ENCODE data around the gene GNG5.
"Not testable (repeated sequence)": the region's sequence is repeated elsewhere in the genome, so short reads cannot be mapped to it uniquely, and the experiment has no call there.

The GNG5 gene

GRCh38 chr1:84506002-84506728, at the start of gene GNG5, which contains the start of gene SPATA1:
TSS of gene GNG5 (minus strand) at chr1:84506581. CDS start at chr1:84506091, 490 bp downstream.
TSS of gene SPATA1 (plus strand) at chr1:84506386. CDS start at chr1:84516360, 9,974 bp downstream.
- ATAC-seq (peak; percentile 88), DNase-seq (peak; percentile 98)

- ATAC-seq (no peak), DNase-seq (no peak)
Measured at GRCh38 chr1:84550826-84551225, 44.4 kb upstream of the GNG5 start.

DNA sequence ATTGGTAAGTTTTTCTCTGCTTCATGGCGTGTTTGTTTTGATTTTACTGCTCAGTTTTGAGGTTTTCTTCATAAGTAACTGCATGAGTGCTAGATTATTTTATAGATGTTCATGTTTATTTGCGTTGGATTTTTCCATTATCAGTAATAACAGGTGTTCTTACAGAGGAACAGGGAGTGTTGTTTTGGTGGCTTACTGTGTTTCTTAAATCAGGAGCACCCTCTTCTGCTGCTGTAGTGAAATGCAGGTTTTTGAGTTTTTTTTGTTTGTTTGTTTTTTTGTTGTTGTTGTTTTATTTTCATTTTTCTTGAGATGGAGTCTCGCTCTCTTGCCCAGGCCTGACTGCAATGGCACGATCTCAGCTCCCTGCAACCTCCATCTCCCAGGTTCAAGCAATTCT, 35.3 kb upstream of the GNG5 start:
- ATAC-seq: no peak
- DNase-seq: no peak

- DNase-seq (no peak), ATAC-seq (no peak)
Measured at GRCh38 chr1:84540759-84541158, 34.4 kb upstream of the GNG5 start.

GRCh38 chr1:84539972-84540371, 33.6 kb upstream of the GNG5 start:
- ATAC-seq (no peak), DNase-seq (no peak)

DNA sequence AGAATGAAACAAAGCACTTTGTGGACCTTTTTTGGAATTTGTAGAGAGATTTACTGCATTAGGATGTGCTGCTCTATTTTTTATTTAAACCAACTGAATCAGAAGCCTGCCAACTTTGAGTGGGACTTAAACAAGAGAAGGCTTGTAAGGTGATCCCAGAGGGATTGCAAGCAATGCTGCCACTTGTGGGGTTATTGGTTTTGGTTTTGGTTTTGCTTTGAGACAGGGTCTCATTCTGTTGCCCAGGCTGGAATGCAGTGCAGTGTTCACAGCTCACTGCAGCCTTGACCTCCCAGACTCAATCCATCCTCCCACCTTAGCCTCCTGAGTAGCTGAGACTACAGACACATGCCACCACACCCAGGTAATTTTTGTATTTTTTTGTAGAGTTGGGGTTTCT, 32.2 kb upstream of the GNG5 start:
- DNase-seq: no peak
- no peak for ATAC-seq

DNA sequence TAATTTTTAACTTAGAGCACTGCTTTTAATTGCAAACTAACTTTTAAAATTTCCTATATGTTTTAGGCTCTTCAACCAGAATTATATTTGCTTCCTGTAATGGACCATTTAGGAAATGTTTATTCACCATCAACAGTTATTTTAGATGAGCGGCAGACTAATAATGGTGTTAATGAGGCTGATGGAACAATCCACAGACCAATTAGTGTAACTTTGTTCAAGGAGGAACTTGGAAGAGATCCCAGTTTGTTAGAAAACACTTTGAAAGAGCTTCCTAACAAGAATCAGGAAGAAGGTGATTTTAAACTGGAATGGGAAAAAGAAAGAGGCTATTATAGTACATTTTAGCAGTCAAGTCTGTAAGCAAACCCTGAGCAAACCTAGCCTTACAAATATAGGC, 19.4 kb upstream of the GNG5 start:
- DNase-seq: no peak
- ATAC-seq: no peak

DNA sequence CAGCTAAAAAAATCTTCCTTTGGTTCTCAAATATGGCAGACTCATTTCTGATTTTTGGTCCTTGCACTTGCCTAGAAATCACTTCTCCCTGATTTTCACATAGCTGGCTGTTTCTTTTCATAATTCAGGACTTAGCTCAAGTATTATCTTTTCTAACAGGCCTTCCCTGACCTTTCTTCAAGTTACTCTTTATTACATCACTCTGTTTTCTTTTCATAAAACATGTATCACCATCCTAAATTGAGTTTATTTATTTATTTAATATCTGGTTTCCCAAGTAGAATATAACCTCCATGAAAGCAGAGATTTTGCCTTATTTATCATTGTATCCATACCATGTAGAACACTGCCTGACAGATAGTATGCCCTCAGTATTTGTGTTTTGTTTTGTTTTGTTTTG, 18.2 kb upstream of the GNG5 start:
- ATAC-seq (no peak), DNase-seq (no peak)

- DNase-seq (no peak), ATAC-seq (no peak)
Measured at GRCh38 chr1:84510668-84511067, 4.3 kb upstream of the GNG5 start.

DNA sequence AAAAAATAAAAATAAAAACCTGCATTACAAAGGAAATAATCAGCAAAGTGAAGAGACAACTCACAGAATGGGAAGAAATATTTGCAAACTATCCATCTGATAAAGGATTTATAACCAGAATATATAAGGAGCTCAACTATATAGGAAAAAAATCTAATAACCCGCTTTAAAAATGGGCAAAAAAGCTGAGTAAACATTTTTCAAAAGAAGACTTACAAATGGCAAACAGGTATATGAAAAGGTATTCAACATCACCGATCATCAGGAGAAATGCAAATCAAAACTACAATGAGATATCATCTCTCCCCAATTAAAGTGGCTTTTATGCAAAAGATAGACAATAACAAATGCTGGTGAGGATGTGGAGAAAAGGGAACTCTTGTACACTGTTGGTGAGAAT, 3.8 kb upstream of the GNG5 start:
- no peak for ATAC-seq
- no peak for DNase-seq

DNA sequence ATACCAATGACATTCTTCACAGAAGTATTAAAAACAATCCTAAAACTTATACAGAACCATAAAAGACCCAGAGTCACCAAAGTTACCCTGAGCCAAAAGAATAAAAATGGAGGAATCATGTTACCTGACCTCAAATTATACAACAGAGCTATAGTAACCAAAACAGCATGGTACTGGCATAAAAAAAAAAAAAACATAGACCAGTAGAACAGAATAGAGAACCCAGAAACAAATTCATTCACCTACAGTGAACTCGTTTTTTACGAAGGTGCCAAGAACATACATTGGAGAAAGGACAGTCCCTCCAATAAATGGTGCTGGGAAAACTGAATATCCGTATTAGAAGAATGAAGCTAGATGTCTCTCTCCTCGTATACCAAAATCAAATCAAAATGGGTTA, 2.6 kb upstream of the GNG5 start:
- DNase-seq (no peak), ATAC-seq (no peak)

- ATAC-seq (no peak), DNase-seq (no peak)
Measured at GRCh38 chr1:84508510-84508909, 2.1 kb upstream of the GNG5 start.

- DNase-seq, ATAC-seq: not testable (repeated sequence)
Measured at GRCh38 chr1:84507887-84508286, 1.5 kb upstream of the GNG5 start.

- DNase-seq (no peak), ATAC-seq (no peak)
Measured at GRCh38 chr1:84506729-84507453, 510 bp upstream of the GNG5 start.

- no peak for DNase-seq
Measured at GRCh38 chr1:84505493-84506001, 834 bp downstream of the GNG5 start.

GRCh38 chr1:84504580-84505492, 1.5 kb downstream of the GNG5 start:
- DNase-seq (no peak), ATAC-seq (peak; percentile 53)

More at GRCh38 chr1:84505493-84506001, 834 bp downstream of the GNG5 start:
- peak; percentile 13 for ATAC-seq

- ATAC-seq: no peak
- DNase-seq: no peak
Measured at GRCh38 chr1:84502927-84503326, 3.5 kb downstream of the GNG5 start.

DNA sequence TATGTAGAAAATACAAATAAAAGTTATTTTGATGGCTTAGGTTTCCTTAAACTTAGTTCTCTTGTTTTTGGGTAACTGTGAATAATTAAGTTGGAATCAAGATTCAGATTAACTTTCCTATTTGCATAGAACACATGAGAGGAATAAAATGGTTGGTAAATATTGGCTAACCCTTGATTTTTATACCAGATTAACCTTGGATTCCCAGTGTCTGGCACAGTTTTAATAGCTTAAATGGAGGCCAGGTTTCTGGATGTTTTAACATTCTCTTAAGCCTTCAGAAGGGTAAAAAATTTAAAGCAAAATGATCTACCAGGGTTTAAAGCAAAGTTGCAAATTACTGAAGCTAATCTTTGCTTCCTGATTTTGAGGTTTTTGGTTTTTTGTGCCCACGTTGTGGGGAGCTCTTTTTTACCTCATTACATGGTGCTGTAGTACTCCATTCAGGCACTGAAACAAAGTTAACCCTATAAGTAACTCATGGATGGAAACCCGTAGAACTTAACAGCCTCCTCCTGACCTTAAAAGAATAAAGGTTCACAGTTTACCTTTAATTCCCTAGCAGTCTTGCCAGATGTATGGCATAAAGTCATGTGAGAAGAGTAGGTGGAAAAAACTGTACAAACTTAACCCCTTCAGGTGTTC, 8.6 kb downstream of the GNG5 start:
- ATAC-seq: no peak
- DNase-seq: no peak

- ATAC-seq: no peak
Measured at GRCh38 chr1:84496498-84496897, 9.9 kb downstream of the GNG5 start.

DNA sequence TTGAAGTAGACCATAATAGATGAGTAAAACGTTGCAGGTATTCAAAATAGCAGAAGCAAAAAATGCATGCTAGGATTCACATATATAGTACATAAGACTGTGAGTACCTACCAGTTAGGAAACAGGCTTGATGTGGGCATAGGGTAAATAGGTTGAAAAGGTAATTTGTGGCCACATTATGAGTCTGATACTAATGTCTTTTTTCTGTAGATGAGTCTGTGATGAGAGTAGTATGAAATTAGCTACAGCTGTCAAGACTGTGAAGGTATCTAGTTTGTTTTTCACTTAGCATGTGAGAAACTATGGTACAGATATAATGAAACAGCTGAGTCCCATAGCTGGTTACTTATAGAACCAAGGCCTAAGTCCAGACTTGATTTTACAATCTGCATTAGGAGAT, 12.6 kb downstream of the GNG5 start:
- DNase-seq: no peak
- peak; percentile 19 for ATAC-seq

More at GRCh38 chr1:84496498-84496897, 9.9 kb downstream of the GNG5 start:
- DNase-seq: no peak

- no peak for DNase-seq
- no peak for ATAC-seq
Measured at GRCh38 chr1:84492726-84493125, 13.7 kb downstream of the GNG5 start.

GRCh38 chr1:84489766-84490165, 16.6 kb downstream of the GNG5 start:
- ATAC-seq (no peak), DNase-seq (no peak)

Measured in stimulated activated naive CD8-positive, alpha-beta T cell treated with anti-CD3 and anti-CD28 coated beads, Interleukin-15, Interleukin-2, amounts not matched to agents 100 U/mL and 50 U/mL, for 24 hours (primary cell).